NCI-H1048 (cell line): Measurements from ENCODE around the gene CDC34.

ENCODE experiments used
- DNase-seq: peaks from one replicate; lab custom pipeline; 2025; lab: John Stamatoyannopoulos, UW

The CDC34 gene

GRCh38 chr19:542173-542866, 10.8 kb downstream of the CDC34 start:
- DNase-seq = no peak

GRCh38 chr19:543910-544608, 12.5 kb downstream of the CDC34 start, which contains the start of gene GZMM:
GZMM (plus strand) TSS chr19:544053; CDS start chr19:544072, 19 bp downstream.
- no peak for DNase-seq

GRCh38 chr19:547117-547516, 15.6 kb downstream of the CDC34 start:
- no peak for DNase-seq

- no peak for DNase-seq
Measured at GRCh38 chr19:547836-548720, 16.5 kb downstream of the CDC34 start.

- DNase-seq = no peak
Measured at GRCh38 chr19:548886-549830, 17.6 kb downstream of the CDC34 start.

- no peak for DNase-seq
Measured at GRCh38 chr19:554817-555216, 23.3 kb downstream of the CDC34 start.

- DNase-seq = no peak
Measured at GRCh38 chr19:555474-555808, 23.9 kb downstream of the CDC34 start.

- DNase-seq = no peak
Measured at GRCh38 chr19:556611-557382, 25.2 kb downstream of the CDC34 start.

GRCh38 chr19:558770-559439, 27.3 kb downstream of the CDC34 start:
- DNase-seq = no peak

GRCh38 chr19:560121-560520, 28.6 kb downstream of the CDC34 start:
- no peak for DNase-seq

GRCh38 chr19:566403-566802, 34.8 kb downstream of the CDC34 start:
- DNase-seq = no peak

- no peak for DNase-seq
Measured at GRCh38 chr19:566844-567243, 35.3 kb downstream of the CDC34 start.

GRCh38 chr19:567296-567900, 35.8 kb downstream of the CDC34 start:
- DNase-seq = no peak

- no peak for DNase-seq
Measured at GRCh38 chr19:570251-570686, 38.7 kb downstream of the CDC34 start.

- DNase-seq = no peak
Measured at GRCh38 chr19:570937-571565, 39.5 kb downstream of the CDC34 start.

GRCh38 chr19:571566-571974, 40.0 kb downstream of the CDC34 start:
- DNase-seq = no peak

GRCh38 chr19:572140-572742, 40.7 kb downstream of the CDC34 start, which contains the start of gene BSG:
BSG (plus strand) TSS chr19:572596; CDS start chr19:572635, 39 bp downstream.
- peak; percentile 99 for DNase-seq

- no peak for DNase-seq
Measured at GRCh38 chr19:572743-573518, 41.4 kb downstream of the CDC34 start.
